ENCODE results near the gene HCN3. TPM values are rescaled to one million over a fixed set of nuclear protein-coding genes. Genes with fewer than 3 reads are reported as not detected.
A peak's percentile ranks its signal among the peaks of the same experiment; 100 is the strongest.

HCN3 gene
- total and polyA plus RNA-seq, 2 donors = 0.76 to 2.6 TPM

DNA sequence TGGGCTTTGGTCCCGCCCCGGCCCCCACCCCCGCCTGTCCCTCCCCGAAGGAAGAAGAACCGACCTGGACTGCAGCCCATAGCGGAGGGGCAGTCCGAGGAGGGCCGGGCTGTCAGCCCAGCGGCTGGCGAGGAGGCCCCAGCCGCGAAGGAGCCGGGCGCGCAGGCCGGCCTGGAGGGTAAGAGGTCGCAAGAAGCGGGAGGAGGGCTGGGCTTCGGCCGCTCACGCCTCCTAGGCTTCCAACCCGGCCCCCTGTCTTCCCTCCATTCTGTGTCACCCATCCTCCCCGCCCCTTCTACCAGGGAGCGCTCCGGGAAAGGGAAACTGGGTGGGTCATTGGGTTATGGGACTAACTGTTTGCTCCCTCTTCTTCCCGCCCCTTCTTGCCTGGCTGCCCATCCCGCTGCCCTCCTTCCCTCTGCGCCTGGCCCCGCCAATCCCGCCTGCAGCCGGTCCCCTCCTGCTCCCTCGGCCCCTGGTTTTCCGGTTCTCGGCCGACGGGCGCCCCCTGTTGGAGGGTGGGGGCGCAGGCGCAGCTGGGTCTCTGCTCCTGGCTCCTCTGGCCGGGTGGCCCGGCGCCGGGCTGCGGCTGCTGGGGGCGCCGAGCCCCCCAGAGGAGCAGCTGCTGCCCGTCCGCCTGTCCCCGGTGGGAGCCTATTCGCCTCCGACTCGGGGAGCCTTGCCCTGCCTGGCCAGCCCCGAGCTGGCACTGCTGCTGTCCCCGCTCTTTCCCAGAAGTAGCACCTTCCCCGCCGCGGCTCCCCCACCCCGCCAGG is 45.9 kb downstream of the HCN3 start:
- peaks cover 8 to 53% of the 10 kb centered on the region in 2 donors for H3K4me1 ChIP-seq (ENCODE audit: control insufficient read depth in 2 of 2, insufficient read depth in 2 of 2, low read length in 2 of 2)
- peaks cover 13% of the 10 kb centered on the region in 2 donors for H3K36me3 ChIP-seq (ENCODE audit: control insufficient read depth in 2 of 2, insufficient read depth in 2 of 2, low read length in 1 of 2)
- peak overlapping the region; percentile 71 to 87 for H3K4me3 ChIP-seq (ENCODE audit: low read length in 2 of 2)
- no peaks in the 10 kb centered on the region for H3K9me3 ChIP-seq (ENCODE audit: control insufficient read depth in 2 of 2, insufficient read depth in 1 of 2, low read length in 1 of 2)
- H3K27me3 ChIP-seq (ENCODE audit: control insufficient read depth in 2 of 2, insufficient read depth in 1 of 2, low read length in 1 of 2) = peaks cover 0 to 30% of the 10 kb centered on the region in 2 donors
- peak in 7 of 9 donors; percentile 46 to 88 (median 79) for DNase-seq (ENCODE audit: low read depth in 6 of 9, low spot score in 9 of 9)
- H3K27ac ChIP-seq (ENCODE audit: low read depth in 1 of 2, low read length in 1 of 2) = peak overlapping the region; percentile 78 to 79
- WGBS = under 1% methylated on average over 58 of the region's 58 CpGs

- H3K27me3 ChIP-seq (ENCODE audit: control insufficient read depth in 2 of 2, insufficient read depth in 1 of 2, low read length in 1 of 2) = peaks cover 0 to 30% of the 10 kb centered on the region in 2 donors
- peaks cover 8 to 12% of the 10 kb centered on the region in 2 donors for H3K36me3 ChIP-seq (ENCODE audit: control insufficient read depth in 2 of 2, insufficient read depth in 2 of 2, low read length in 1 of 2)
- no peaks in the 10 kb centered on the region for H3K9me3 ChIP-seq (ENCODE audit: control insufficient read depth in 2 of 2, insufficient read depth in 1 of 2, low read length in 1 of 2)
- H3K4me1 ChIP-seq (ENCODE audit: control insufficient read depth in 2 of 2, insufficient read depth in 2 of 2, low read length in 2 of 2) = peaks cover 8 to 53% of the 10 kb centered on the region in 2 donors
- peak in 7 of 9 donors; percentile 39 to 86 (median 74) for DNase-seq (ENCODE audit: low read depth in 6 of 9, low spot score in 9 of 9)
- peak overlapping the region; percentile 71 to 87 for H3K4me3 ChIP-seq (ENCODE audit: low read length in 2 of 2)
- under 1% methylated on average over 29 of the region's 29 CpGs for WGBS
- peak overlapping the region; percentile 79 to 83 for H3K27ac ChIP-seq (ENCODE audit: low read depth in 1 of 2, low read length in 1 of 2)
These were observed 46.4 kb downstream of the HCN3 start for GRCh38 chr1:155323729-155324036.

DNA sequence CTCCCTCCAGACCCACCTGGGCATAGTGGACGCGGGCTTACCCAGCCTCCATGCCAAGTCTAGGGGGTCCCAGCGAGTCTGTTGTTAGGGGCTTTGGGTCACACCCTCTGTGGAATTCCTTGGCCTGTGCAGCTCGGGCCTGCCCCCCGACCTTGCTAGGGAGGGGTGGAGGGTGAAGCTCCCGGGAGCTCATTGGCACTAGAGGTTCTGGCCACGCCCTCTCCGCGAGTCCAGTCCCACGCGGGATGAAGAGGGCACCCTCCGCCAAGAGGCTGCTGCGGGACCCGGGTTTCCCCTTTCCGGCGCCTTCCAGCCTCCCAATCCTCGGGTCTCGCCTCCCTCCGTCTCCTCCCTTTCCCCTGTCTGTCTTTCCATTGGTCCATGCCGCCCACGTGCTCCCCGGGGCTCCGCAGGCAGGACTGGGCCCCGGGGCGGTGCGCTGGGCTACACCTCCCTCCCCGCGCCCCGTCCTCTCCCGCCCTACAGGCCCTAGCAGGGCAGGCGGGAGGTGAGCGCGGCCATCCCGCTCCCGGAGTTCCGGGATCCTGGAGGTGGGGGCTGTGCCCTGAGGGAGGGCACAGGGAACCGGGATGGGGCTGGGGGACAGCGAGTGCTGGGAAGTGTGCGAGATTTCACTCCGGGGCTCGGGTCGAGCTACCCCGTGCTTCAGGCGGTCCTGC is 46.9 kb downstream of the HCN3 start:
- Histone ChIP-seq H3K27me3 (ENCODE audit: control insufficient read depth in 2 of 2, insufficient read depth in 1 of 2, low read length in 1 of 2) (peaks cover 0 to 30% of the 10 kb centered on the region in 2 donors), H3K4me3 (ENCODE audit: low read length in 2 of 2) (peak overlapping the region; percentile 71 to 87), H3K27ac (ENCODE audit: low read depth in 1 of 2, low read length in 1 of 2) (peak overlapping the region; percentile 79 to 83), H3K4me1 (ENCODE audit: control insufficient read depth in 2 of 2, insufficient read depth in 2 of 2, low read length in 2 of 2) (peaks cover 8 to 53% of the 10 kb centered on the region in 2 donors), H3K9me3 (ENCODE audit: control insufficient read depth in 2 of 2, insufficient read depth in 1 of 2, low read length in 1 of 2) (no peaks in the 10 kb centered on the region), H3K36me3 (ENCODE audit: control insufficient read depth in 2 of 2, insufficient read depth in 2 of 2, low read length in 1 of 2) (peaks cover 7 to 9% of the 10 kb centered on the region in 2 donors)
- under 1% methylated on average over 44 of the region's 44 CpGs for WGBS
- DNase-seq (ENCODE audit: low read depth in 6 of 9, low spot score in 9 of 9) = peak in 8 of 9 donors; percentile 68 to 91 (median 78)

GRCh38 chr1:155324717-155325602 is 47.7 kb downstream of the HCN3 start:
- Histone ChIP-seq H3K27ac (ENCODE audit: low read depth in 1 of 2, low read length in 1 of 2) (no peak overlapping the region), H3K27me3 (ENCODE audit: control insufficient read depth in 2 of 2, insufficient read depth in 1 of 2, low read length in 1 of 2) (peaks cover 0 to 30% of the 10 kb centered on the region in 2 donors), H3K9me3 (ENCODE audit: control insufficient read depth in 2 of 2, insufficient read depth in 1 of 2, low read length in 1 of 2) (no peaks in the 10 kb centered on the region), H3K4me3 (ENCODE audit: low read length in 2 of 2) (peak overlapping the region; percentile 71 to 87), H3K36me3 (ENCODE audit: control insufficient read depth in 2 of 2, insufficient read depth in 2 of 2, low read length in 1 of 2) (peaks cover 7% of the 10 kb centered on the region in 2 donors), H3K4me1 (ENCODE audit: control insufficient read depth in 2 of 2, insufficient read depth in 2 of 2, low read length in 2 of 2) (peaks cover 8 to 53% of the 10 kb centered on the region in 2 donors)
- no peak for DNase-seq (ENCODE audit: low read depth in 6 of 9, low spot score in 9 of 9)
- 22% methylated on average over 59 of the region's 59 CpGs for WGBS

GRCh38 chr1:155325603-155325893 is 48.3 kb downstream of the HCN3 start:
- Histone ChIP-seq H3K27ac (ENCODE audit: low read depth in 1 of 2, low read length in 1 of 2) (no peak overlapping the region), H3K9me3 (ENCODE audit: control insufficient read depth in 2 of 2, insufficient read depth in 1 of 2, low read length in 1 of 2) (no peaks in the 10 kb centered on the region), H3K4me1 (ENCODE audit: control insufficient read depth in 2 of 2, insufficient read depth in 2 of 2, low read length in 2 of 2) (peaks cover 8 to 47% of the 10 kb centered on the region in 2 donors), H3K4me3 (ENCODE audit: low read length in 2 of 2) (peak overlapping the region in 1 of 2 donors; percentile 87), H3K27me3 (ENCODE audit: control insufficient read depth in 2 of 2, insufficient read depth in 1 of 2, low read length in 1 of 2) (peaks cover 0 to 30% of the 10 kb centered on the region in 2 donors), H3K36me3 (ENCODE audit: control insufficient read depth in 2 of 2, insufficient read depth in 2 of 2, low read length in 1 of 2) (peaks cover 11 to 13% of the 10 kb centered on the region in 2 donors)
- 92% methylated on average over 6 of the region's 6 CpGs for WGBS
- DNase-seq (ENCODE audit: low read depth in 6 of 9, low spot score in 9 of 9) = no peak

DNA sequence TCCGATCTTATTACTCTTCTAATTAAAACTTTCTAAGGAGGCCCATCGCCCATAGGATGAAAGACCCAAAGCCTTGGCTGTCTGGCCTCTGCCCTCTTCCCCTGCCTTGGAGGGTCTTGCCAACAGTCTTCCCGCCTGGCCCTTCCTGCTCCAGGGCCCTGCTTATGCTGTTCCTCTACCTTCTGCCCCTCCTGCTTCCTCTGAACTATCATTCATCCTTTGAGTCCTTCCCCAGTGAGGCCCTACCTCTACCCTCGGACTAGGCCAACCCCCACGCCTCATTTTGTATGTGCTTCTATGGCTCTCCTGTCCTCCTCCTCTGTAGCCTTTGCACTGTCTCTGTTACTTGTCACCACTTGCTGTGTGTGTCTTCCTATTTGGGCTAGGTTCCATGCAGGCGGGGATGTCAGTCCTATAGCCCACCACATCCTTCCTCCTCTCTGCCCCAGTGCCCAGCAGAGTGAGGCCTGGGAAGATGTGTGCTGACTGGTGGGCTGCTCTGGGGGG is 48.8 kb downstream of the HCN3 start:
- Histone ChIP-seq H3K27me3 (ENCODE audit: control insufficient read depth in 2 of 2, insufficient read depth in 1 of 2, low read length in 1 of 2) (peaks cover 0 to 28% of the 10 kb centered on the region in 2 donors), H3K4me3 (ENCODE audit: low read length in 2 of 2) (no peak overlapping the region), H3K27ac (ENCODE audit: low read depth in 1 of 2, low read length in 1 of 2) (peak overlapping the region in 1 of 2 donors; percentile 26), H3K9me3 (ENCODE audit: control insufficient read depth in 2 of 2, insufficient read depth in 1 of 2, low read length in 1 of 2) (no peaks in the 10 kb centered on the region), H3K36me3 (ENCODE audit: control insufficient read depth in 2 of 2, insufficient read depth in 2 of 2, low read length in 1 of 2) (peaks cover 17 to 19% of the 10 kb centered on the region in 2 donors), H3K4me1 (ENCODE audit: control insufficient read depth in 2 of 2, insufficient read depth in 2 of 2, low read length in 2 of 2) (peaks cover 6 to 42% of the 10 kb centered on the region in 2 donors)
- no peak for DNase-seq (ENCODE audit: low read depth in 6 of 9, low spot score in 9 of 9)
- WGBS = 95% methylated on average over 6 of the region's 6 CpGs

DNA sequence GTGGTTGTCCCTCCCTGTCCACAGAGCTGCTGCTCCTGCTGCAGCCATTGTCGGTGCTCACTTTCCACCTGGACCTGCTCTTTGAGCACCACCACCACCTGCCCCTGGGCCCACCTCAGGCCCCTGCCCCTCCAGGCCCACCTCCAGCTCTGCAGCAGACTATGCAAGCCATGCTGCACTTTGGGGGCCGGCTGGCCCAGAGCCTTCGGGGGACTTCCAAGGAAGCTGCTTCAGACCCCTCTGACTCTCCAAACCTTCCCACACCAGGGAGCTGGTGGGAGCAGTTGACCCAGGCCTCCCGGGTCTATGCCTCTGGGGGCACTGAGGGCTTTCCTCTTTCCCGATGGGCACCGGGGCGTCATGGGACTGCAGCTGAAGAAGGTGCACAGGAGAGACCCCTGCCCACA is 49.4 kb downstream of the HCN3 start:
- H3K9me3 ChIP-seq (ENCODE audit: control insufficient read depth in 2 of 2, insufficient read depth in 1 of 2, low read length in 1 of 2) = no peaks in the 10 kb centered on the region
- peaks cover 22 to 24% of the 10 kb centered on the region in 2 donors for H3K36me3 ChIP-seq (ENCODE audit: control insufficient read depth in 2 of 2, insufficient read depth in 2 of 2, low read length in 1 of 2)
- H3K4me1 ChIP-seq (ENCODE audit: control insufficient read depth in 2 of 2, insufficient read depth in 2 of 2, low read length in 2 of 2) = peaks cover 6 to 36% of the 10 kb centered on the region in 2 donors
- H3K27me3 ChIP-seq (ENCODE audit: control insufficient read depth in 2 of 2, insufficient read depth in 1 of 2, low read length in 1 of 2) = peaks cover 0 to 22% of the 10 kb centered on the region in 2 donors
- 97% methylated on average over 7 of the region's 7 CpGs for WGBS
- H3K4me3 ChIP-seq (ENCODE audit: low read length in 2 of 2) = no peak overlapping the region
- DNase-seq (ENCODE audit: low read depth in 6 of 9, low spot score in 9 of 9) = no peak
- no peak overlapping the region for H3K27ac ChIP-seq (ENCODE audit: low read depth in 1 of 2, low read length in 1 of 2)

DNA sequence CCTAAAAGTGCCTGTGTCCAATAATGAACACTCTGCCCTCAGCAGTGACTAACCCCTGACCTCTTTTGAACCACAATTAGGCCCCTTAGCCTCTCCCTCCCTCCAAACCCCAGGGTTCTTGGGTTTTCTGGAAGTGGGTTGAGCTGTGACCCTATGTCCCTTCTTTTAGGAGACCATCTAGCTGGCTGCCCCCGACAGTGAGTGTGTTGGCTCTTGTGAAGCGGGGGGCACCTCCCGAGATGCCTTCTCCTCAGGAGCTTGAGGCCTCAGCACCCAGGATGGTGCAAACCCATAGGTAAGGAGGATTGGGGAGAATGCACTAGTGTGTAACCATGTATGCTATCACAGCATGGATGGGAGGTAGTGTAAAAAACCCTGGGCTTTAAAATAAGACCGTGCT is 50.7 kb downstream of the HCN3 start:
- Histone ChIP-seq H3K27me3 (ENCODE audit: control insufficient read depth in 2 of 2, insufficient read depth in 1 of 2, low read length in 1 of 2) (peaks cover 0 to 10% of the 10 kb centered on the region in 2 donors), H3K36me3 (ENCODE audit: control insufficient read depth in 2 of 2, insufficient read depth in 2 of 2, low read length in 1 of 2) (peaks cover 24 to 25% of the 10 kb centered on the region in 2 donors), H3K9me3 (ENCODE audit: control insufficient read depth in 2 of 2, insufficient read depth in 1 of 2, low read length in 1 of 2) (no peaks in the 10 kb centered on the region), H3K27ac (ENCODE audit: low read depth in 1 of 2, low read length in 1 of 2) (no peak overlapping the region), H3K4me3 (ENCODE audit: low read length in 2 of 2) (no peak overlapping the region), H3K4me1 (ENCODE audit: control insufficient read depth in 2 of 2, insufficient read depth in 2 of 2, low read length in 2 of 2) (peaks cover 0 to 24% of the 10 kb centered on the region in 2 donors)
- WGBS = 98% methylated on average over 4 of the region's 4 CpGs
- no peak for DNase-seq (ENCODE audit: low read depth in 6 of 9, low spot score in 9 of 9)
